Measurements from ENCODE around the gene UQCC5.

The UQCC5 gene

GRCh38 chr3:52536369-52537164 is at the start of gene UQCC5:
Gene UQCC5, plus strand, starts transcription at chr3:52536605. Its CDS starts 151 bp downstream, at chr3:52536756.
- DNase-seq (ENCODE audit: low spot score) = peak; percentile 98

- no peak for DNase-seq (ENCODE audit: low spot score)
These were observed 49.2 kb upstream of the UQCC5 start for GRCh38 chr3:52487050-52487787.

- no peak for DNase-seq (ENCODE audit: low spot score)
These were observed 48.4 kb upstream of the UQCC5 start for GRCh38 chr3:52487788-52488691.

- DNase-seq (ENCODE audit: low spot score) = no peak
These were observed 47.7 kb upstream of the UQCC5 start for GRCh38 chr3:52488746-52489145.

GRCh38 chr3:52489453-52489852 is 47.0 kb upstream of the UQCC5 start:
- DNase-seq (ENCODE audit: low spot score) = no peak

GRCh38 chr3:52490035-52490938 is 46.1 kb upstream of the UQCC5 start:
- DNase-seq (ENCODE audit: low spot score) = no peak

- DNase-seq (ENCODE audit: low spot score) = no peak
These were observed 45.4 kb upstream of the UQCC5 start for GRCh38 chr3:52490939-52491526.

GRCh38 chr3:52492059-52492458 is 44.3 kb upstream of the UQCC5 start:
- no peak for DNase-seq (ENCODE audit: low spot score)

GRCh38 chr3:52493232-52494017 is 43.0 kb upstream of the UQCC5 start:
- no peak for DNase-seq (ENCODE audit: low spot score)

- DNase-seq (ENCODE audit: low spot score) = no peak
These were observed 42.0 kb upstream of the UQCC5 start for GRCh38 chr3:52494445-52494844.

GRCh38 chr3:52494886-52495495 is 41.4 kb upstream of the UQCC5 start, which contains the start of gene STAB1:
Gene STAB1, plus strand, starts transcription at chr3:52495338. Its CDS starts 76 bp downstream, at chr3:52495414.
- no peak for DNase-seq (ENCODE audit: low spot score)

- DNase-seq (ENCODE audit: low spot score) = peak; percentile 18
These were observed 40.4 kb upstream of the UQCC5 start for GRCh38 chr3:52495777-52496602.

- DNase-seq (ENCODE audit: low spot score) = no peak
These were observed 38.0 kb upstream of the UQCC5 start for GRCh38 chr3:52498137-52499054.

GRCh38 chr3:52501046-52501445 is 35.4 kb upstream of the UQCC5 start:
- DNase-seq (ENCODE audit: low spot score) = no peak

GRCh38 chr3:52502001-52502400 is 34.4 kb upstream of the UQCC5 start:
- no peak for DNase-seq (ENCODE audit: low spot score)

GRCh38 chr3:52502808-52503350 is 33.5 kb upstream of the UQCC5 start:
- no peak for DNase-seq (ENCODE audit: low spot score)

GRCh38 chr3:52503788-52504424 is 32.5 kb upstream of the UQCC5 start:
- DNase-seq (ENCODE audit: low spot score) = no peak
